NT2/D1 (cell line): Measurements from ENCODE around the gene MYBL2.

Source experiments
- SUZ12 ChIP-seq: IDR thresholded peaks from 2 replicates; pipeline ENCODE4 v1.6.1; 2011; ENCODE audit not compliant: insufficient read length, insufficient read depth; ENCODE audit errors: extremely low read depth
- YY1 ChIP-seq: IDR thresholded peaks from 2 replicates; pipeline ENCODE4 v1.6.1; 2011; ENCODE audit not compliant: insufficient read length, insufficient read depth
- ZNF274 ChIP-seq: IDR thresholded peaks from 2 replicates; pipeline ENCODE4 v1.6.1; 2011; ENCODE audit warnings: mild to moderate bottlenecking, low read depth, low read length

DNA sequence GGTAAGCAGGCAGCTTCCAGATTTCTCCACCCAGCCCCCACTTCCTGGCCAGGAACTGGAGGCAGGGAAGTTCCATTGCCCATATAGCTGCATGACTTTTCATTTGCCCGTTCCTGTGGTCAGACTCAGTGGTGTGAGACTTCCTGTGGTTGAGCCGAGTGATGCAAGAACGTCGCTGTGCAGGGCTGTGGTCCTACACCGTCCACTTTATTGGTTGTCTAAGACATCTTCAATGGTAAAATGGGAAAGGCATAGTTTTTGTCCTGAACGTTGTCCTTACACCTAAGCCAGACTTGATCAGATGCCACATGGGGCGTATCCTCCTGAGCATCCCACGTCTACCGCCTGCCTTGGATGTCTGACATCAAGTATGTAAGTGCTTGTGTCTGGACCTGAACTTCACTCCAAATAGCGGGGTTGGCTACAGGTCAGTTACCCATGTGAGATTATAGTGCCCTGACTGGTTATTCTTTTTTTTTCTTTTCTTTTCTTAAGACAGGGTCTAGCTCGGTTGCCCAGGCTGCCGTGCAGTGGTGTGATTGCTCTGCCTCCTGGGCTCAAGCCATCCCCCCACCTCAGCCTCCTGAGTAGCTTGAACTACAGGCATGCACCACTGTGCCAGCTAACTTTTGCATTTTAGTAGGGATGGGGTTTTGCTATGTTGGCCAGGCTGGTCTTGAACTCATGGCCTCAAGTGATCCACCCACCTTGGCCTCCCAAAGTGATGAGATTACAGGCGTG lies 85.8 kb downstream of the MYBL2 start:
- TF ChIP-seq SUZ12 (no peak), YY1 (no peak), ZNF274 (no peak)
